GM19043 (cell line): ENCODE results near the gene SPDYE11.
"Not testable (repeated sequence)": the region's sequence is repeated elsewhere in the genome, so short reads cannot be mapped to it uniquely, and the experiment has no call there.

Experiments used
- ATAC-seq: cut with Tn5 transposase; IDR thresholded peaks from one replicate; pipeline ENCODE4 v1.9.1; 2021; ENCODE audit warnings: low read depth; ENCODE audit not compliant: unreplicated experiment

The SPDYE11 gene, protein sequence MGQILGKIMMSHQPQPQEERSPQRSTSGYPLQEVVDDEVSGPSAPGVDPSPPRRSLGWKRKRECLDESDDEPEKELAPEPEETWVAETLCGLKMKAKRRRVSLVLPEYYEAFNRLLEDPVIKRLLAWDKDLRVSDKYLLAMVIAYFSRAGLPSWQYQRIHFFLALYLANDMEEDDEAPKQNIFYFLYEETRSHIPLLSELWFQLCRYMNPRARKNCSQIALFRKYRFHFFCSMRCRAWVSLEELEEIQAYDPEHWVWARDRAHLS

DNA sequence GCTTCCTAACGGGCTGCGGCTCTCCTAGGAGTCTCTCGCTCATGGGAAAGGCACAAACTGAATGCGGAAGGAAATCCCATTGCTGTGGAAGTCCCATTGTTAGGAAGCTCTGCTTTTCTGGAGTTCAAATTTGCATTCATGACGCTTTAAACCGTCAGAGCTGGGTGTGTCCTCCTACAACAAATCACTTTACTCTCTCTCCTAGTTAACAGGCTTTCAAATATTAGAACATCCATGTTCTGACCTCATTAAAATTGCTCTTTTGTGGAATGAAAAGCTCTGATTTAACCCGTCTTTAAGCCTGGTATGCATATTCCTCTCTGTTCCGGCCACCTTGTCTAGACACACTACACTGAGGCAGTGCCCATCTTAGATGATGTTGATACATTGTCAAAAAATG lies at the start of gene SPDYE11:
Gene SPDYE11 (minus strand): TSS at position 101 of the 400 bp plus-strand sequence. CDS start 1,800 bp downstream, outside the sequence.
- ATAC-seq, result not testable (repeated sequence)

DNA sequence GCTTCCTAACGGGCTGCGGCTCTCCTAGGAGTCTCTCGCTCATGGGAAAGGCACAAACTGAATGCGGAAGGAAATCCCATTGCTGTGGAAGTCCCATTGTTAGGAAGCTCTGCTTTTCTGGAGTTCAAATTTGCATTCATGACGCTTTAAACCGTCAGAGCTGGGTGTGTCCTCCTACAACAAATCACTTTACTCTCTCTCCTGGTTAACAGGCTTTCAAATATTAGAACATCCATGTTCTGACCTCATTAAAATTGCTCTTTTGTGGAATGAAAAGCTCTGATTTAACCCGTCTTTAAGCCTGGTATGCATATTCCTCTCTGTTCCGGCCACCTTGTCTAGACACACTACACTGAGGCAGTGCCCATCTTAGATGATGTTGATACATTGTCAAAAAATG lies 28.2 kb upstream of the SPDYE11 start, which contains the start of gene SPDYE9:
Gene SPDYE9 (minus strand): TSS at position 101 of the 400 bp plus-strand sequence. CDS start 1,800 bp downstream, outside the sequence.
- ATAC-seq, result not testable (repeated sequence)

DNA sequence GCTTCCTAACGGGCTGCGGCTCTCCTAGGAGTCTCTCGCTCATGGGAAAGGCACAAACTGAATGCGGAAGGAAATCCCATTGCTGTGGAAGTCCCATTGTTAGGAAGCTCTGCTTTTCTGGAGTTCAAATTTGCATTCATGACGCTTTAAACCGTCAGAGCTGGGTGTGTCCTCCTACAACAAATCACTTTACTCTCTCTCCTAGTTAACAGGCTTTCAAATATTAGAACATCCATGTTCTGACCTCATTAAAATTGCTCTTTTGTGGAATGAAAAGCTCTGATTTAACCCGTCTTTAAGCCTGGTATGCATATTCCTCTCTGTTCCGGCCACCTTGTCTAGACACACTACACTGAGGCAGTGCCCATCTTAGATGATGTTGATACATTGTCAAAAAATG lies 28.0 kb downstream of the SPDYE11 start, which contains the start of gene SPDYE8:
Gene SPDYE8 (minus strand): TSS at position 101 of the 400 bp plus-strand sequence. CDS start 1,800 bp downstream, outside the sequence.
- ATAC-seq, result not testable (repeated sequence)

DNA sequence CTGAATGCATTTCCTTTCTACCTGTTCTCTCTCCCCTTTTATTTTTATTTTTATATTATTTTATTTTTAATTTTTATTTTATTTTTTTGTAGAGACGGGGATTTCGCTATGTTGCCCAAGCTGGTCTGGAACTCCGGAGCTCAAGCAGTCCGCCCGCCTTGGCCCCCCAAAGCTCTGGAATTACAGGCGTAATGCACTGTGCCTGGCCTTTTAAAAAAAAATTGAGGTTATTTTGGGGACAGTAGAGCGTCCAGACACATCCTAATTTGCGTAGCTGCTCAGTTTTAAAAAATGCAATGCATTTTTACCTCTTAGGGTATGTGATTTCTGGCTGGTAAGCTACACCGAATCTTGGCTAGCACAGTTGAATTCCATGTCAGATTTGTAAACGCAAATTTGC lies 51.2 kb downstream of the SPDYE11 start:
- not testable (repeated sequence) for ATAC-seq

DNA sequence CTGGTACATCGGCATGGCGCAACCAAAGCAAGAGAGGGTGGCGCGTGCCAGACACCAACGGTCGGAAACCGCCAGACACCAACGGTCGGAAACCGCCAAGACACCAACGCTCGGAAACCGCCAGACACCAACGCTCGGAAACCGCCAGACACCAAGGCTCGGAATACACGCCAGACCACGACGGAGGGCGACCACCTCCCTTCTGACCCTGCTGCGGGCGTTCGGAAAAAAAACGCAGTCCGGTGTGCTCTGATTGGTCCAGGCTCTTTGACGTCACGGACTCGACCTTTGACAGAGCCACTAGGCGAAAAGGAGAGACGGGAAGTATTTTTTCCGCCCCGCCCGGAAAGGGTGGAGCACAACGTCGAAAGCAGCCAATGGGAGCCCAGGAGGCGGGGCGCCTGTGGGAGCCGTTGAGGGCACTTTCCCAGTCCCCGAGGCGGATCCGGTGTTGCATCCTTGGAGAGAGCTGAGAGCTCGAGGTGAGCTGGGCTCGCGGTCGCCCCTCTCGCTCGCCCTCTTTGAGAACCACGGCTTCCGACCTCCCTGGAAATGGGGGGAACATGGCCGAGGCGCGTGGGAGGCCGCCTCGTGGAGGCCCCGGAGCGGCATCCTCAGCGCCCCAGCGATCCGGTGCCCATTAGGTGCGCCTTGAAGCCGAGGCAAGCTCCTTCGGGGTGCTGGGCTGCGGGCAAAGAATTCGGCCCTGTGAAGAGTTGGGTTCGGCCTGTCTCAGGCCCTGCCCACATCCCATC lies 51.8 kb downstream of the SPDYE11 start:
- ATAC-seq, result peak; percentile 62

DNA sequence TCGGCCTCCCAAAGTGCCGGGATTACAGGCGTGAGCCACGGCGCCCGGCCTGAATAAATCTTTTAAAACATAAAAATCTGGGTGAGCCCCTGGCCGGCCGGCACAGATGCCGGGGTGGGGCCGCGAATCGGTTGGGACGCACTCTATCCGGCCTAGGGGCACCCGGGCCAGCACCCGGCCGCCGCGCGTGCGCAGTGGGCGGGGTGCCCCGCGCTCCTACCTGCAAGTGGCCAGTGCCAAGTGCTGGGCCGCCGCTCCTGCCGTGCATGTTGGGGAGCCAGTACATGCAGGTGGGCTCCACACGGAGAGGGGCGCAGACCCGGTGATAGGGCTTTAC lies 52.4 kb downstream of the SPDYE11 start:
- ATAC-seq, result peak; percentile 71

DNA sequence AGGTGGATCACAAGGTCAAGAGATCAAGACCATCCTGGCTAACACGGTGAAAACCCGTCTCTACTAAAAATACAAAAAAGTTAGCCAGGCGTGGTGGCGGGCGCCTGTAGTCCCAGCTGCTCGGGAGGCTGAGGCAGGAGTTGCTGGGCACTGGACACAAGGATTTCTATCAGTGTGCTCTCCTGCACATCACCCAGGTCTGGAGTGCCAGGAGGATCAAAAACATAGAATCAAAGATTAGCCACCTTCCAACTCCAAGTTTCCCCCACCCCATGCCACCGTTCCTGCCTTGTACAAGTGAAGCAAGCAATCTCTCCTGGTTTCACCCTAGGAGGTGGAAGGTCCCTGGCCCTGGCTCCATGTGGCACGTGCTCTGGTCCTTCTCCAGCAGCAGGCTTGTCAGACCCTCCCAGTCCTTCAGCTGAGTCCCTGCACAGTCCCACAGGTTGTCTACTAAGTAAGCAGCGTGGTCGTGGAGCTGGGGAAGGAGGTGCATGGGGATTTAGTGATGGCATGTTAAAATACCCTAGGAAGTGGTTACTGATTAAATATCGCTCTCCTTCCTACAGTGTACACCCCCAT lies 59.7 kb downstream of the SPDYE11 start:
- not testable (repeated sequence) for ATAC-seq
